Activated CD8-positive, alpha-beta T cell treated with anti-CD3 and anti-CD28 coated beads, Interleukin-2, amount 10 ng/mL, durations not matched to agents 7 days and 5 days (primary cell): ENCODE data around the gene CTTNBP2NL. TPM values are rescaled to one million over a fixed set of nuclear protein-coding genes. Genes with fewer than 3 reads are reported as not detected.
"Not testable (repeated sequence)": the region's sequence is repeated elsewhere in the genome, so short reads cannot be mapped to it uniquely, and the experiment has no call there.

Experiments
- ATAC-seq: fragments of 150-1000 bp; cut with Tn5 transposase; one replicate; pipeline ENCODE4 v1.10.0; 2021; ENCODE audit warnings: moderate library complexity
- CTCF ChIA-PET: fragments of 350-600 bp; sonication (Branson Sonifier 250); formaldehyde crosslinking; loops from one replicate; lab custom pipeline; 2021; ENCODE audit warnings: antibody characterized with exemption; lab: Charles Lee
- POLR2A ChIA-PET: fragments of 350-600 bp; sonication (Branson Sonifier 250); formaldehyde crosslinking; loops from one replicate; lab custom pipeline; 2021; ENCODE audit warnings: antibody characterized with exemption; lab: Charles Lee
- DNase-seq: peaks from one replicate; pipeline ENCODE4 v3.0.0-alpha.2; 2020
- H3K27ac Mint-ChIP-seq: one replicate; pipeline ENCODE4 v1.8.0; 2021; ENCODE audit warnings: mild to moderate bottlenecking, mixed read lengths
- H3K27me3 Mint-ChIP-seq: one replicate; pipeline ENCODE4 v1.8.0; 2021; ENCODE audit warnings: low read depth, mixed read lengths
- H3K36me3 Mint-ChIP-seq: one replicate; pipeline ENCODE4 v1.8.0; 2021; ENCODE audit warnings: low read depth, mixed read lengths
- H3K4me1 Mint-ChIP-seq: one replicate; pipeline ENCODE4 v1.8.0; 2021; ENCODE audit warnings: low read depth, mixed read lengths
- H3K4me3 Mint-ChIP-seq: one replicate; pipeline ENCODE4 v1.8.0; 2021; ENCODE audit warnings: mild to moderate bottlenecking, mixed read lengths
- H3K9me3 Mint-ChIP-seq: one replicate; pipeline ENCODE4 v1.8.0; 2022; ENCODE audit warnings: mixed read lengths; ENCODE audit not compliant: insufficient read depth
- total RNA-seq, 2 experiments: library from RNA; stranded (reverse); gene quantifications; one replicate each; pipeline ENCODE4 v1.2.3, GENCODE V29; 2021

Gene CTTNBP2NL
- total RNA-seq, 2 experiments from 2014 or later = 0.53 to 0.57 TPM

GRCh38 chr1:112431038-112431437 is 35.0 kb downstream of the CTTNBP2NL start:
- CTCF ChIA-PET = interaction anchor here (1.3 kb wide), 1 partner anchor 40 kb away, joined by 3 read pairs; no protein-coding TSS in a partner anchor

GRCh38 chr1:112435448-112435847 is 39.4 kb downstream of the CTTNBP2NL start:
- no peak overlapping the region for H3K27ac Mint-ChIP-seq

More at GRCh38 chr1:112431038-112431437, 35.0 kb downstream of the CTTNBP2NL start:
- POLR2A ChIA-PET = no interaction called here
- DNase-seq (no peak), ATAC-seq (no peak)
- Mint-ChIP-seq H3K27ac (no peak overlapping the region), H3K4me1 (no peaks in the 10 kb centered on the region), H3K36me3 (no peaks in the 10 kb centered on the region), H3K9me3 (no peaks in the 10 kb centered on the region), H3K4me3 (no peak overlapping the region), H3K27me3 (peaks cover 21% of the 10 kb centered on the region)

GRCh38 chr1:112436384-112437156 is 40.6 kb downstream of the CTTNBP2NL start:
- H3K4me3 Mint-ChIP-seq = no peak overlapping the region
- no peaks in the 10 kb centered on the region for H3K9me3 Mint-ChIP-seq
- H3K27ac Mint-ChIP-seq = no peak overlapping the region
- ChIA-PET POLR2A (no interaction called here), CTCF (interaction anchor here (1.3 kb wide), 1 partner anchor 29 kb away, joined by 5 read pairs; no protein-coding TSS in a partner anchor)
- H3K27me3 Mint-ChIP-seq = peaks cover 14% of the 10 kb centered on the region
- no peak for ATAC-seq
- H3K36me3 Mint-ChIP-seq = no peaks in the 10 kb centered on the region
- no peaks in the 10 kb centered on the region for H3K4me1 Mint-ChIP-seq
- DNase-seq = no peak

More at GRCh38 chr1:112435448-112435847, 39.4 kb downstream of the CTTNBP2NL start:
- H3K4me1 Mint-ChIP-seq = no peaks in the 10 kb centered on the region
- ChIA-PET CTCF (interaction anchor here (1.3 kb wide), 1 partner anchor 30 kb away, joined by 5 read pairs; no protein-coding TSS in a partner anchor), POLR2A (no interaction called here)
- H3K36me3 Mint-ChIP-seq = no peaks in the 10 kb centered on the region
- DNase-seq = no peak
- H3K27me3 Mint-ChIP-seq = peaks cover 18% of the 10 kb centered on the region
- H3K9me3 Mint-ChIP-seq = no peaks in the 10 kb centered on the region
- H3K4me3 Mint-ChIP-seq = no peak overlapping the region
- no peak for ATAC-seq

DNA sequence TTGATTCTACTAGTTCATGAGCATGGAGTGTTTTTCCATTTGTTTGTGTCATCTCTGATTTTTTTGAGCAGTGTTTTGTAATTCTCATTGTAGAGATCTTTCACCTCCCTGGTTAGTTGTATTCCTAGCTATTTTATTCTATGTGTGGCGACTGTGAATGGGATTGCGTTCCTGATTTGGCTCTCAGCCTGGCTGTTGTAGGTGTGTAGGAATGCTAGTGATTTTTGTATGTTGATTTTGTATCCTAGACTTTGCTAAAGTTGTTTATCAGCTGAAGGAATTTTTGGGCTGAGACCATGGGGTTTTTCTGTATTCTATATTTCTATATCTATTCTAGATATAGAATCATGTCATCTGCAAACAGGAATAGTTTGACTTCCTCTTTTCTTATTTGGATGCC is 42.1 kb downstream of the CTTNBP2NL start:
- H3K9me3 Mint-ChIP-seq, DNase-seq, ATAC-seq, H3K36me3 Mint-ChIP-seq, H3K27me3 Mint-ChIP-seq, POLR2A ChIA-PET, H3K4me3 Mint-ChIP-seq, H3K4me1 Mint-ChIP-seq, H3K27ac Mint-ChIP-seq: not testable (repeated sequence)
- CTCF ChIA-PET = interaction anchor here (1.7 kb wide), 1 partner anchor 28 kb away, joined by 4 read pairs; no protein-coding TSS in a partner anchor

DNA sequence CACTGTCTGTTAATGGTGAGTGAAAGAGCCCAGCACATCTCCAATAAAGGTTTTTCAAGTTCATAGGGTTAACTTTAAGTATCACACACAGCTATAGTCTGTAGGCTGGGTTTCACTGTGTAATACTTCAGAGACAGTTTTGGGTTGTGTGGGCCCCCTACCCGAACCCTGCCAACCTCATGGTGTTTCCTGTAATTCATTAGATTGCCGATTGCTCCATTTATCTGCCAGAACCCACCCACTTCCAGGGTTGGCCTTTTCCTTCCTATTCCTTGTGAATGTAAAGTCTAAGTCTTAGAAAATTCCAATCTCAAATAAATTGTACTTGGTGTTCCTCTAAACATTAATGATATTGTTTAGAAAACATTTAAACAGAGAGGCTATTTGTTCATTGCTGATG is 43.6 kb downstream of the CTTNBP2NL start:
- Mint-ChIP-seq H3K27me3 (peaks cover 4% of the 10 kb centered on the region), H3K4me1 (no peaks in the 10 kb centered on the region), H3K9me3 (no peaks in the 10 kb centered on the region), H3K27ac (no peak overlapping the region), H3K36me3 (no peaks in the 10 kb centered on the region), H3K4me3 (no peak overlapping the region)
- ChIA-PET CTCF (interaction anchor here (1.7 kb wide), 1 partner anchor 49 kb away, joined by 6 read pairs; no protein-coding TSS in a partner anchor), POLR2A (no interaction called here)
- no peak for DNase-seq
- ATAC-seq = no peak

DNA sequence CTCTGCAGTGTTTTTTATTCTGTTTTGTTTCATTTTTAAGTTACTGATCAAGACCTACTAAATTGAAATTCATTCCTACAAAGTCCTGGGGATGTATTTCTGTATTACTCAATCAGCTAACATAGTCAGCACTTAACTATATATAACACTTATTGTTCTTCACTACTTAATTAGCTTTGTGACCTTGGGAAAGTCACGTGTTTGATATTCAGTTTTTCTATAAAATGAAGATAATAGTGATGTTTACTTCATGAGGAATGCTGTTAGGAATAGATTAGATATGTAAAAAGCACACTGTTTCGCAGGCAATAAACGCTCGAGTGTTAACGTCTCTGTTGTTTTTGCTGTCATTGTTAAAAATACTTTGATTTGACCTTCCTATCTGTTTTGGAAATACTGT is 44.6 kb downstream of the CTTNBP2NL start:
- DNase-seq (no peak), ATAC-seq (no peak)
- Mint-ChIP-seq H3K4me3 (no peak overlapping the region), H3K27ac (no peak overlapping the region), H3K4me1 (no peaks in the 10 kb centered on the region), H3K36me3 (no peaks in the 10 kb centered on the region), H3K27me3 (peaks cover 4% of the 10 kb centered on the region), H3K9me3 (no peaks in the 10 kb centered on the region)
- CTCF ChIA-PET = interaction anchor here (1.7 kb wide), 1 partner anchor 50 kb away, joined by 6 read pairs; no protein-coding TSS in a partner anchor
- POLR2A ChIA-PET = no interaction called here

GRCh38 chr1:112444269-112444668 is 48.3 kb downstream of the CTTNBP2NL start:
- Mint-ChIP-seq H3K36me3 (no peaks in the 10 kb centered on the region), H3K27ac (no peak overlapping the region), H3K9me3 (no peaks in the 10 kb centered on the region), H3K4me1 (no peaks in the 10 kb centered on the region), H3K4me3 (no peak overlapping the region), H3K27me3 (peaks cover 6% of the 10 kb centered on the region)
- POLR2A ChIA-PET = no interaction called here
- DNase-seq (no peak), ATAC-seq (no peak)
- CTCF ChIA-PET = interaction anchor here (1.7 kb wide), 1 partner anchor 53 kb away, joined by 6 read pairs; no protein-coding TSS in a partner anchor

DNA sequence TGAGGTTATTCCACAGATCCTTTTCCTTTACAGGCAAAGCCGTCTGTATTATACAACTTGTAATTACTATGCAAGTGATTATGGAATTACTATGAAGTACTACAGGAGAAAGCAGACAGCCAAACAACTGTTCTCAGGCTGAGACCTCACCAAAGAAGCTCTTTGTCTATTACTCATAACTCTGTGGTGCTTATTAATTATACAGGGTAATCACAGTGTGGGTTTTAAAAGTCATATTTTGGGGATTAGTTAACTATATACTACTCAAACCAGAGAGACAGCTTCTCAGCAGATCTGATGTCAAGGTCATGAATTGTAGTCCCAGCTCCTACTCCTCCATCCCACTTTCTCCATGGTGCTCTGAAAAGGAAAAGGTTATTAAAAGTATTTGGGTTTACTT is 49.6 kb downstream of the CTTNBP2NL start:
- Mint-ChIP-seq H3K36me3 (no peaks in the 10 kb centered on the region), H3K4me3 (no peak overlapping the region), H3K27me3 (peaks cover 9% of the 10 kb centered on the region), H3K4me1 (no peaks in the 10 kb centered on the region), H3K27ac (no peak overlapping the region), H3K9me3 (no peaks in the 10 kb centered on the region)
- ATAC-seq (no peak), DNase-seq (no peak)
- ChIA-PET POLR2A (no interaction called here), CTCF (interaction anchor here (1.0 to 1.7 kb wide), 3 partner anchors 17 to 54 kb away, joined by 3 to 6 read pairs (median 5); no protein-coding TSS in a partner anchor)

DNA sequence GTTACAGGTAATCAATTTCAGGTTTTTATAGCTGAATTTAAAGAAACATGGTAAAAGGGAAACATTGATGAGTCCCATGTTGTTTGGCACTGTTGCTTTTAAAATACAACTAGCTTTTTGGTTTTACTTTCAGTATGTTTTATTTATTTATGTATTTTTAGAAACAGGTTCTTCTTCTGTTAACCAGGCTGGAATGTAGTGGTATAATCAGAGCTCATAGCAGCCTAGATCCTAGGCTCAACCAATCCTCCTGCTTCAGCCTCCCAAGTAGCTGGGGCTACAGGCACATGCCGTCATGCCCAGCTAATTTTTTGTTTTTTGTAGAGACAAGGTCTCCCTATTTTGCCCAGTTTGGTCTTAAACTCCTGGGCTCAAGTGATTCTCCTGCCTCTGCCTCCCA is 50.4 kb downstream of the CTTNBP2NL start:
- no peak for ATAC-seq
- Mint-ChIP-seq H3K27me3 (peaks cover 6% of the 10 kb centered on the region), H3K4me1 (no peaks in the 10 kb centered on the region), H3K27ac (no peak overlapping the region), H3K9me3 (no peaks in the 10 kb centered on the region), H3K4me3 (no peak overlapping the region), H3K36me3 (no peaks in the 10 kb centered on the region)
- no peak for DNase-seq
- CTCF ChIA-PET = interaction anchor here (0.6 to 1.2 kb wide), 3 partner anchors 18 to 55 kb away, joined by 3 read pairs; no protein-coding TSS in a partner anchor
- POLR2A ChIA-PET = no interaction called here

DNA sequence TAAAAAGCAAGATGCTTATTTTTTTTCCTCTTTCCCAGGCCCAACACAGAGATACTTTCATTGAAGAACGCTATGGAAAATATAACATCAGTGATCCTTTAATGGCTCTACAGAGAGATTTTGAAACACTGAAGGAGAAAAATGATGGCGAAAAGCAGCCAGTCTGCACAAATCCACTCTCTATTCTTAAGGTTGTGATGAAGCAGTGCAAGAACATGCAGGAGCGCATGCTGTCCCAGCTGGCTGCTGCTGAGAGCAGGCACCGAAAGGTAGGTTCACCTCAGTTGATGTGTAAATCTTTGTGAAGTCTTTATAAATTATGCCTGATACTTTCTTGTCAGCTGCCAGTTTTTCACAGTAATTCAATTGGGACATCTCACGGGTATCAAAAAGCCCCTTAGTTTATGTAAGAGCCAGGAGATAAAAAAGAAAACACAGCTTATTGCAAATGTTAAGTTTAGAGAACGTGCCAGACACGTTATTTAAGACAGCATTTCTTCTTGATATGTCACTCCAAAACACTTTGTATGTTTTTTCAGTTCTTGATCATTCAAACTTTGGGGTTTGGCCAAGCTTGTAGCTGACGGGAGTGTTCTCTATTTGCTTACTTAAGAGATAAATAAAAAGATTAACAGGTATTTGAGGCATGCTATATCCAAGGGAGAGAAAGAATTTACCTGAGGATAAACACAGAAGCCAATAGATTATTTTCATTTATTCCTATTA is 53.1 kb downstream of the CTTNBP2NL start:
- ATAC-seq (no peak), DNase-seq (no peak)
- ChIA-PET CTCF (no interaction called here), POLR2A (no interaction called here)
- Mint-ChIP-seq H3K36me3 (no peaks in the 10 kb centered on the region), H3K4me3 (no peak overlapping the region), H3K4me1 (no peaks in the 10 kb centered on the region), H3K9me3 (no peaks in the 10 kb centered on the region), H3K27me3 (peaks cover 6% of the 10 kb centered on the region), H3K27ac (no peak overlapping the region)

GRCh38 chr1:112449630-112449983 is 53.6 kb downstream of the CTTNBP2NL start:
- no peaks in the 10 kb centered on the region for H3K4me1 Mint-ChIP-seq
- DNase-seq = no peak
- H3K27ac Mint-ChIP-seq = no peak overlapping the region
- no peak overlapping the region for H3K4me3 Mint-ChIP-seq
- no peaks in the 10 kb centered on the region for H3K9me3 Mint-ChIP-seq
- ChIA-PET POLR2A (no interaction called here), CTCF (no interaction called here)
- ATAC-seq = no peak
- peaks cover 6% of the 10 kb centered on the region for H3K27me3 Mint-ChIP-seq
- H3K36me3 Mint-ChIP-seq = no peaks in the 10 kb centered on the region
